Fibroblast of lung (primary cell): Measurements from ENCODE around the gene SYNM. TPM values are rescaled to one million over a fixed set of nuclear protein-coding genes. Genes with fewer than 3 reads are reported as not detected.
"Not testable (repeated sequence)": the region's sequence is repeated elsewhere in the genome, so short reads cannot be mapped to it uniquely, and the experiment has no call there.

Source experiments
- DNase-seq, 2 donors: peaks; one replicate each; pipeline versions ENCODE4 v3.0.0 to v3.0.0-alpha.2; 2010; ENCODE audit warnings: low read depth in 2 of 2
- H2AFZ ChIP-seq: 2 replicates; pipeline ENCODE4 v1.5.1; 2012; ENCODE audit warnings: low read length, control low read depth, inconsistent platforms
- H3K27ac ChIP-seq: 2 replicates; pipeline ENCODE4 v1.5.1; 2011; ENCODE audit warnings: low read length, control low read depth; ENCODE audit not compliant: insufficient read depth
- H3K27me3 ChIP-seq: 2 replicates; pipeline ENCODE4 v1.5.1; 2011; ENCODE audit warnings: mild to moderate bottlenecking, low read length; ENCODE audit not compliant: control insufficient read depth, insufficient read depth
- H3K36me3 ChIP-seq: 2 replicates; pipeline ENCODE4 v1.5.1; 2011; ENCODE audit warnings: low read length; ENCODE audit not compliant: control insufficient read depth, insufficient read depth
- H3K4me1 ChIP-seq: 2 replicates; pipeline ENCODE4 v1.5.1; 2011; ENCODE audit warnings: low read length; ENCODE audit not compliant: control insufficient read depth, insufficient read depth; ENCODE audit errors: extremely low read depth
- H3K4me2 ChIP-seq: 2 replicates; pipeline ENCODE4 v1.5.1; 2011; ENCODE audit warnings: low read length, control low read depth; ENCODE audit not compliant: insufficient read depth; ENCODE audit errors: extremely low read depth
- H3K4me3 ChIP-seq, 4 experiments: fragments of 200-600 bp in 1 of 4; sonication (generic) in 1 of 4; replicated peaks in 1 of 4; 2 replicates each; pipeline ENCODE4 v1.5.1; 2011 to 2016; ENCODE audit warnings: low read length in 4 of 4, low read depth in 3 of 4, mild to moderate bottlenecking in 3 of 4, control low read depth in 2 of 4, inconsistent platforms in 1 of 4, mixed read lengths in 1 of 4; ENCODE audit not compliant: insufficient read depth in 1 of 4; ENCODE audit errors: control extremely low read depth in 1 of 4
- H3K79me2 ChIP-seq: 2 replicates; pipeline ENCODE4 v1.5.1; 2012; ENCODE audit warnings: mild to moderate bottlenecking, low read length, inconsistent platforms; ENCODE audit not compliant: control insufficient read depth, insufficient read depth
- H3K9ac ChIP-seq: 2 replicates; pipeline ENCODE4 v1.5.1; 2011; ENCODE audit warnings: mild to moderate bottlenecking, low read length, control low read depth; ENCODE audit not compliant: insufficient read depth
- H3K9me3 ChIP-seq: 2 replicates; pipeline ENCODE4 v1.5.1; 2012; ENCODE audit warnings: low read depth, low read length; ENCODE audit not compliant: control insufficient read depth, insufficient read depth
- H4K20me1 ChIP-seq: 2 replicates; pipeline ENCODE4 v1.5.1; 2011; ENCODE audit warnings: low read length; ENCODE audit not compliant: control insufficient read depth, insufficient read depth; ENCODE audit errors: extremely low read depth
- CTCF ChIP-seq, 2 donors: IDR thresholded peaks in 1 of 2; conservative IDR thresholded peaks in 1 of 2; 1 replicate in 1 of 2; 2 replicates in 1 of 2; pipeline ENCODE4 v1.5.1; 2011 to 2012; ENCODE audit warnings: low read length in 2 of 2, control low read depth in 1 of 2, inconsistent platforms in 1 of 2, low read depth in 1 of 2, mild to moderate bottlenecking in 1 of 2
- EZH2 ChIP-seq: IDR thresholded peaks from 2 replicates; pipeline ENCODE4 v1.5.1; 2012; ENCODE audit warnings: low read length, control low read depth, mild to moderate bottlenecking; ENCODE audit errors: missing control alignments
- polyA plus RNA-seq, 2 donors: library from polyadenylated mRNA; depleted of rRNA in 1 of 2; stranded (reverse) in 1 of 2; unstranded in 1 of 2; fragments of >200 nt; gene quantifications; 2 replicates each; pipeline ENCODE4 v1.2.1, GENCODE V29; 2011 to 2012; ENCODE audit warnings: missing spikeins in 1 of 2
- total RNA-seq: library from RNA; depleted of rRNA; stranded (reverse); fragments of >200 nt; gene quantifications from 2 replicates; pipeline ENCODE4 v1.2.1, GENCODE V29; 2014

SYNM gene
- total and polyA plus RNA-seq, 2 donors (not counting 1 experiment from before 2014, with no cell fraction given), result 1.8 to 8.6 TPM

- Histone ChIP-seq H3K27ac (peak overlapping the region; percentile 77), H3K4me1 (peaks cover 4% of the 10 kb centered on the region), H3K4me2 (peak overlapping the region; percentile 89), H3K79me2 (no peaks in the 10 kb centered on the region), H4K20me1 (no peaks in the 10 kb centered on the region), H3K9me3 (no peaks in the 10 kb centered on the region), H3K9ac (peak overlapping the region; percentile 81), H2AFZ (peak overlapping the region; percentile 56), H3K4me3 (peak overlapping the region; percentile 38 to 62 (median 46)), H3K36me3 (no peaks in the 10 kb centered on the region), H3K27me3 (peaks cover 8% of the 10 kb centered on the region)
- peak; percentile 84 to 92 for DNase-seq
- TF ChIP-seq CTCF (conservative IDR thresholded peaks at IDR 0.05 in 1 of 2, IDR thresholded peaks at IDR 0.05 in 1 of 2; ENCODE audit: low read depth in 1 of 2, low read length in 2 of 2) (peak; percentile 34 to 36), EZH2 (no peak)
Measured at GRCh38 chr15:99059010-99059981, 45.6 kb upstream of the SYNM start.

GRCh38 chr15:99060186-99060585 lies 44.7 kb upstream of the SYNM start:
- H3K27me3 ChIP-seq, result peaks cover 11% of the 10 kb centered on the region
- H4K20me1 ChIP-seq, H3K4me2 ChIP-seq, H2AFZ ChIP-seq, H3K9me3 ChIP-seq, H3K79me2 ChIP-seq, H3K4me1 ChIP-seq, H3K9ac ChIP-seq, DNase-seq, H3K36me3 ChIP-seq, H3K4me3 ChIP-seq, H3K27ac ChIP-seq: not testable (repeated sequence)

GRCh38 chr15:99062226-99062625 lies 42.7 kb upstream of the SYNM start:
- Histone ChIP-seq H3K4me2 (no peak overlapping the region), H4K20me1 (no peaks in the 10 kb centered on the region), H3K79me2 (no peaks in the 10 kb centered on the region), H3K4me1 (peaks cover 4% of the 10 kb centered on the region), H3K36me3 (no peaks in the 10 kb centered on the region), H2AFZ (no peak overlapping the region), H3K9ac (no peak overlapping the region), H3K4me3 (no peak overlapping the region), H3K9me3 (no peaks in the 10 kb centered on the region), H3K27ac (no peak overlapping the region), H3K27me3 (peaks cover 11% of the 10 kb centered on the region)
- DNase-seq, result no peak
- TF ChIP-seq EZH2 (no peak), CTCF (conservative IDR thresholded peaks at IDR 0.05 in 1 of 2, IDR thresholded peaks at IDR 0.05 in 1 of 2; ENCODE audit: low read depth in 1 of 2, low read length in 2 of 2) (no peak)
